GM21367 (cell line): Measurements from ENCODE around the gene POMGNT1.

Source experiments
- ATAC-seq: cut with Tn5 transposase; IDR thresholded peaks from one replicate; pipeline ENCODE4 v1.9.1; 2021; ENCODE audit not compliant: unreplicated experiment

Gene POMGNT1

GRCh38 chr1:46183926-46184557, 14.2 kb downstream of the POMGNT1 start:
- ATAC-seq = no peak

- no peak for ATAC-seq
These were observed 15.0 kb downstream of the POMGNT1 start for GRCh38 chr1:46183079-46183847.

GRCh38 chr1:46181343-46182260, 16.6 kb downstream of the POMGNT1 start:
- ATAC-seq = no peak

GRCh38 chr1:46180082-46180616, 18.1 kb downstream of the POMGNT1 start:
- no peak for ATAC-seq

- no peak for ATAC-seq
These were observed 18.8 kb downstream of the POMGNT1 start for GRCh38 chr1:46179138-46180081.

- ATAC-seq = no peak
These were observed 21.9 kb downstream of the POMGNT1 start, which contains the start of gene P3R3URF for GRCh38 chr1:46176211-46176865. Gene P3R3URF (minus strand): TSS chr1:46176488. CDS start chr1:46176471, 17 bp downstream.

GRCh38 chr1:46175243-46175642, 23.0 kb downstream of the POMGNT1 start:
- no peak for ATAC-seq

- no peak for ATAC-seq
These were observed 23.6 kb downstream of the POMGNT1 start, which contains the start of gene TSPAN1 for GRCh38 chr1:46174448-46175231. Gene TSPAN1 (plus strand): TSS chr1:46175087. CDS start chr1:46181108, 6,021 bp downstream.

- no peak for ATAC-seq
These were observed 24.8 kb downstream of the POMGNT1 start for GRCh38 chr1:46173361-46173856.

- ATAC-seq = no peak
These were observed 25.9 kb downstream of the POMGNT1 start for GRCh38 chr1:46172321-46172720.

- ATAC-seq = no peak
These were observed 26.4 kb downstream of the POMGNT1 start for GRCh38 chr1:46171871-46172270.

GRCh38 chr1:46171351-46171750, 26.9 kb downstream of the POMGNT1 start:
- no peak for ATAC-seq

GRCh38 chr1:46169811-46170454, 28.3 kb downstream of the POMGNT1 start:
- ATAC-seq = no peak

- no peak for ATAC-seq
These were observed 29.8 kb downstream of the POMGNT1 start for GRCh38 chr1:46168477-46168876.

- peak; percentile 41 for ATAC-seq
These were observed 31.4 kb downstream of the POMGNT1 start for GRCh38 chr1:46166521-46167462.

- no peak for ATAC-seq
These were observed 38.0 kb downstream of the POMGNT1 start for GRCh38 chr1:46160212-46160611.

GRCh38 chr1:46159516-46159915, 38.7 kb downstream of the POMGNT1 start:
- ATAC-seq = no peak
